HG03354 (cell line): ENCODE results near the gene CALY.
"Not testable (repeated sequence)": the region's sequence is repeated elsewhere in the genome, so short reads cannot be mapped to it uniquely, and the experiment has no call there.

ENCODE experiments used
- ATAC-seq: cut with Tn5 transposase; IDR thresholded peaks from one replicate; pipeline ENCODE4 v1.9.1; 2021; ENCODE audit warnings: mild to moderate bottlenecking; ENCODE audit not compliant: unreplicated experiment, poor library complexity, severe bottlenecking

Gene CALY

GRCh38 chr10:133367461-133367860 lies 30.8 kb upstream of the CALY start:
- not testable (repeated sequence) for ATAC-seq

GRCh38 chr10:133366751-133367150 lies 30.1 kb upstream of the CALY start:
- no peak for ATAC-seq

- no peak for ATAC-seq
Observed at GRCh38 chr10:133366130-133366478, 29.4 kb upstream of the CALY start.

- ATAC-seq = no peak
Observed at GRCh38 chr10:133365461-133366129, 28.9 kb upstream of the CALY start.

- ATAC-seq = no peak
Observed at GRCh38 chr10:133364645-133365431, 28.1 kb upstream of the CALY start.

- ATAC-seq = no peak
Observed at GRCh38 chr10:133362846-133363245, 26.1 kb upstream of the CALY start.

- ATAC-seq = no peak
Observed at GRCh38 chr10:133361773-133362441, 25.2 kb upstream of the CALY start.

- ATAC-seq = no peak
Observed at GRCh38 chr10:133361227-133361626, 24.5 kb upstream of the CALY start.

- ATAC-seq = no peak
Observed at GRCh38 chr10:133359972-133360610, 23.4 kb upstream of the CALY start.

GRCh38 chr10:133359554-133359971 lies 22.9 kb upstream of the CALY start:
- ATAC-seq = no peak

- no peak for ATAC-seq
Observed at GRCh38 chr10:133358925-133359310, 22.2 kb upstream of the CALY start.

GRCh38 chr10:133358162-133358924 lies 21.6 kb upstream of the CALY start:
- no peak for ATAC-seq

- ATAC-seq = peak; percentile 75
Observed at GRCh38 chr10:133357285-133358161, 20.8 kb upstream of the CALY start, which contains the start of gene FUOM. Gene FUOM, minus strand, starts transcription at chr10:133358019. Its CDS starts 12 bp downstream, at chr10:133358007.

- no peak for ATAC-seq
Observed at GRCh38 chr10:133356549-133357284, 20.0 kb upstream of the CALY start.

- ATAC-seq = no peak
Observed at GRCh38 chr10:133355991-133356390, 19.3 kb upstream of the CALY start.

- no peak for ATAC-seq
Observed at GRCh38 chr10:133355266-133355665, 18.6 kb upstream of the CALY start.

GRCh38 chr10:133354672-133355240 lies 18.1 kb upstream of the CALY start:
- no peak for ATAC-seq
